G401.6 (cell line): Measurements from ENCODE around the gene AMMECR1.

ENCODE experiments used
- FAIRE-seq: peaks from 2 replicates; lab custom pipeline; 2012; peaks lifted over from hg19 to GRCh38; lab: Jason Lieb, UNC

The AMMECR1 gene

DNA sequence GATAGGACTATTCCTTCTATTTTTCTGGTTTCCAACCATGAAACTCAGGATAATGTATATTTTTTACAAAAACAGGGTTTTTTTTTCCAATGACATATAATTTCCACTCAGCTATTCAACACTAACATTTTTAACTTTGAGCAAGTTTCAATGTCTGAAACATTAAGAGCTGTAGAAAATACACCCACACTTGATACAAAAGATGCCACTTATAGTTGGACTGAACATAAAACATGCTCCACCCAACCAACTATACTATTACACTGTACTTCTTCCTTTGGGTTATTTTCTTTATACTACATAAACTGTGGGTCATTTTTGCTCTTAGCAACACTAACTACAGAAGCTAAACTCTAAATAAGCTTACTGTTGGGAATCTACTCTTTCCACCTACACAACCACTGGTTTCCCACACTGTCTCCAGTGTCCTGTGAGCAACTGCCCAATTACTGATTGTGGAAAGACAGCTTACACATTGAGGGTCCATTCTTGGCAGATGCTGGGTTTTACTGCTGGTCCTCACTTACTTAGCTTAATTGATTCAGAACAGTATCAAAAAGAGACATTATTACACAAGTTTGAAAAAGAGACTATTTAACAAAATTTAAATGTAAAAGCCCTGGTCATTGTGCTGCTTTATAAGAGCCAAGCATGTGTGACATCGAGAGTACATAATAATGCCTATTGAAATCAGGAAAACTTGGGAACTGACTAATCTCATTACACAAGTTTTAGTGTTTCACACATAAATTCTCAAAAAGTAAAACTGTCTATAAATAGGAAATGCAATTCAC is 6.3 kb downstream of the AMMECR1 start:
- FAIRE-seq: no peak

DNA sequence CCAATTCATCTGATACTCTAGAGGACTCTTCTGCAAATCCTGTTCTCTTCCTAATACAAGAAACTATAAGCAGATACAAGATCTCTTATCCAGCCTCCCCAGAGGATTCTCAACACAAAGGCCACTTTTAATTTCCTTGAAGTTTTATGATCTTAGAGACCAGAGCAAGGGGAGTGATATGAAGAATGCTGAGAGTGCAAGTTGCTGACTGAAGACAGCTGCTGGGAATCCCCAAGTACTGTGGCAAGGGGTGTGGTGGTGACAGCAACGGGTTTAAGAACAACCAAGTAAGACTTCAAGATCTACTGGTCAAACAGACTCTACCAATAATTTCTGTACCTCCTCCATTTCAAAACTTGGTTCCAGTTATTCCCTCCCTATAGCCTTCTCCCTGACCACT is 7.0 kb downstream of the AMMECR1 start:
- FAIRE-seq: no peak

DNA sequence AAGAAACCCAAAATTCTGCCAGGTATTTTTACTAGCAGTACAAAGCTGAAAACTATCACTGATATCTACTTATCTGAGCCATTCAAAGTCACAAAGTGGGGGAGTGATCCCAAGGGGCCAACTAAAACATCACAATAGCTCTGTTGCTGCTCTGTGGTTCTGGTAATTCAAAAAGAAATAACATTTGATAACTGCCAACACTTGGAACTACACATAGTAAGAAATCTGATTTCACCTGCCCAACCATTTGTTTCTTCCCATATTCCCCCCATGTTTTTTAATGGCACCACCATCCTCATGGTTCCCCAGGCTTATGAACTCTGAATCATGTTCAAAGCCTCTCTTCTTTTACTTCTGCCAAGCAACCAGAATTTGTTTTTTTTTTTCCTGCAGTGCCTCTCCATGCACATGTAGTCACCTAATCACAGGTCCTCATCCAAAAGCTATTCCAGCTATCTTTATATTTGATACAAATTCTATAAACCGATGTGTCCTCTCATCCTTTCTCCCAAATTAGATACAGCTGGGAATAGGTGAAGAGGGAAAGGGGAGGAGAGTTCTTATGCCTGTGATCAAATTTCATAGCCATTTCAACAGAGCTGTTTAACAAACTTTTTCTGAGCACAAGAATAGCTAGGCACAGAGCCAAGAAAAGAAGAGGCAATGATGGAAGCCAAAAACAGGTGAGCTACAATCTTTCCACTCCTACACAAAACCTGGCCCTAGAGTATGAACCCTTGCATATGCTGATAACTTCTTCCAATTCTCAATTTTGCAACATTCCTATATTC is 7.7 kb downstream of the AMMECR1 start:
- no peak for FAIRE-seq

DNA sequence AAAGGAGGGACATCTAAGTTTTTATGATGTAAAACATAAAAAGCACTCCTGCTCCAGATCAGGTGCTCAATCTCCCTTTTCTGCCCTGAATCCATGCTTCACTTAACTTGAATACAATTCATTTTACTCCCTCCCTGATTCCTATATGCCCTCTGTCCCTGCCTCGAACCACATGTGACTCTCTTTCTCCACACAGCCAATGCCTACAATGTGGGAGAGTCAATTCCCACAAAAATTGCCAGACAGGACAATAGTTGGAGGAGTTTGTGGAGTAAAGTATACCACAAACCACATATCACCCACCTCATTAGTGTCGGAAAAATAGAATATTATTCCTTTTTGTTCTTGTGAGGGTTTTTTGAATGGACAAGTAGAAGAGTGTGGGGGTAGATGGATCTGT is 9.7 kb downstream of the AMMECR1 start:
- FAIRE-seq: no peak

DNA sequence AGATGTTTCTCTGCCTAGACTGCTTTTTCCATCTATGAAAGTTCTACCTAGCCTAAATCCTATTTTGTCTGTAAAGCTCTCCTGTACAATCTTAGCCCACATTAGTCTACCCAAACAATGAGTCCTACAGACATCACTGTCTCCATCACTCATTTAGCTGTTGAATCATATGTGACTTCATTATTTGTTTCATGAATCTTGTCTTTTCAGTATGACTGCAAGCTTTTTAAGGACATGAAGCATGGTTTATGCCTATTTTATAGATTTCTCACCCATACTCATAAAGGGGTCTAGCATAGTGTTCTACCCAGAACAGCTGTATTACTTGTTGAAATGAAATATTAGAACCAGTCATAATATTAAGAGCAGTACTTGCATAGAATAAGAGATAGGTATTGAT is 13.0 kb downstream of the AMMECR1 start:
- no peak for FAIRE-seq

DNA sequence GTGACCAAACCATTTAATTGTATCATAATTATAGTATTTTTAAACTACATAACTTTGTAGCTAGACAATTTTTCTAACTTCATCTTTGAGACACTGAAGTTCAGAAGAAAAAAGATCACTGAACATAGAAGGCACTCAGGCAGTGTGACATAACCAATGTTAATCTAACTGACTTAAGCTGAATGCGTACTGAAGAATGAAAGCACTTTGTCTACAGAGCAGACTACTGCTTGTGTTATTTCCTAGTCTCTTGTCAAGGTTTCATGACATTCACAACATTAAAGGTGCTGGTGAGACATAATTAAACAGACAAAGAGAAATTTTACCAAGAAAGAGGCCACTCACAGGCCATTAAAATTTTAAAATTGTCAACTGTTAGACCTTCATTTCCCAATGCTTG is 13.5 kb downstream of the AMMECR1 start:
- no peak for FAIRE-seq

DNA sequence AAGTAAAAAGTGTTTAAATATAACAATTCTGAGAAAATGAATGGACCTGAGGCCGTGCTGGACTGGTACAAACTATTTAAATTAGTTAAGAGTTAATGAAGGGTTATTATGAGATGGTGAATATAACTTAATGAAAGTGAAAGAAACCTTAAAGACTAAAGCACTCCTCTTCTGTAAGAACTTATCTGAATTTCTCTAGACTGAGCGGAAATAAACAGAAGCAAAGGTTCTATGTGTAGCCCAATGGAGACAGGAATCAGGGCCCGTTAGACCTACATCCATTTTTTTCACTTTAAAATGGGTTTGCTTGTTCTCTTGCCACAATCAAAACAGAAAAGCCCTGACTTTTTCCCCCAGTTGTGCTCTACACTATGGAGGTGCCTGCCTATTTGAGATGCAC is 14.9 kb downstream of the AMMECR1 start:
- FAIRE-seq: no peak

DNA sequence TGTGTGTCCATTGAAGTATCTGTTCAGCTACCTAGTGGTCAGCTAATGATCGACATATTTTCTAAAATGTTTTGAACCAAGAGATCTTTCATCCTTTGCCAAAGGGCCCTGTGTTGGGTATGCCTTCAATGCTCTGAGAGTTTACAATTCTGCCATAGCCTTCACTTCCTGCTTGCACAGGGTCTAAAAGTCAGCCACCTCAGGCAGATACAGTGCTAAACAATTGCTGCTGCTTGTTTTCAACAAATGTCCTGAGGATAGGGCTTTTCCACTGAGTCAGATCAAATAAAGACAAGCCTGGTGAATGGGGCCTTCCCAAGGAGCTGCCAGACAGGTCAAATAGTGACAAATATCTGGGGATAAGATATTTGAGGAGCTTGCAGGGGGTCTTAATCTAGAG is 16.7 kb downstream of the AMMECR1 start:
- FAIRE-seq: no peak

DNA sequence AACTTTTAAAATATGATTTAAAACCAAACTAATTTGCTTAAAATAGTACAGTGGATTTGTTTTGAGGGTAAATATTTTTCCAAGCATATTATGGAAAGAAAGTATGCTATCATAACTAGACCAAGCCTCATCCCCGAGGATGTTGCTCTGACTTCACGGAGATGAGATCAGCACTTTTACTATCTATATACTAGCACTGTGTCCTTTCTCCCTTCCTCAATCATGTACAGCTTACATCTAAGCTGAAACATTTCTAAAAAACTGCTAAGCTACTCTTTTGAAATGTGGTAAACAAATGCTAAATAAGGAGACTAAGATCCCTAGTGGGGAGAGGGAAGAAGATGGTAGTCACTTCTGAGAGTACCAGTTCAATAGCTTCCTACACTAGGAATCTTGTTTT is 23.8 kb downstream of the AMMECR1 start:
- FAIRE-seq: no peak

DNA sequence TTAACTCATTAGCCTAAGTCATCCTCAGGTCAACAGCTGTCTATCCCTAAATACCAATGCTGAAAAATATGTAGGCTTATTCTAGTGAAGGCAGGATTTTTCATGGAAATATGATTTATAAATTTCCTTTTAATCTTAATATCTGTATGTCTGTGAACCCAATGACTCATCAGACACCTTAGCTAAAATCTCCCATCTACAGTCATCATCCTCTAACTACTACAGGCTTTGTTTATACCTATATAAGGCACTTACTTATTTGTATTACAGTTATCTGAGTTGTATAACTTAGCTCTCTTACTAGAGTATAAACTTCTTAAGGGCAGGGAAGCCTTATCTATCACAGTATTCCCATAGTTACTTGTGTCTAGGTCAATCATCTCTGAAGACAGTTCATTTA is 24.2 kb downstream of the AMMECR1 start:
- FAIRE-seq: no peak

DNA sequence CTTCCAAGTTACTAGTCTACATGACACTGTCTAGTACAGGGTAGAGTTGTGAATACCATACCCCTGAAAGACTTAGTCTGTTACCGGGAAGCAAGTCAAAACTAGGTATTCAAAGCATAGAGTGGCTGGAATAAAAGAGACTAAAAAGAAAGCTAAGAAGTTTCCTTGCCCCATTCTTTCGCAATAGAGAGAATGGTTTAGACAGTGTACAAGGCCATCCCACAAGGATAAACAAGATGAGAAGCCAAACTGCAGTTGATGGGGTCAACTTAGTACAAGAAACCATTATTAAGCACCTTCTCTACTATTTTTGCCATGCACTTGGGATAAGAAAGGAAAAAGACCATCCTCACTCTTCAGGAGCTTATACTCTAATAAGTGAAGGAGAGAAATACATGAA is 30.3 kb downstream of the AMMECR1 start:
- no peak for FAIRE-seq

DNA sequence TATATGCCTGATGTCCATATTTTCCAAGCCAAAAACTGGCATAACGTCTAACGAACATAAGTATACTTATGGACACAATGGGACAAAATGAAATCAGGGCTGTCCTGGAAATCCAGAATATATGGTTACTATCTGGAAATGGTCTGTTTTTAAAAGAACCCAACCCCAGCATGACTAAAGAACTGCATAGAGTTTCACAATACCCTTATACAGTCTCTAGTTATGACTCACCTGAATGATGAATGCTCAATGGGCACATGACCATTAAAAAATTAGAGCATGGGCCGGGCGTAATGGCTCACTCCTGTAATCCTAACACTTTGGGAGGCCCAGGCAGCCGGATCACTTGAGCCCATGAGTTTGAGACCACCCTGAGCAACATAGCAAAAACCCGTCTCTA is 31.8 kb downstream of the AMMECR1 start:
- no peak for FAIRE-seq

DNA sequence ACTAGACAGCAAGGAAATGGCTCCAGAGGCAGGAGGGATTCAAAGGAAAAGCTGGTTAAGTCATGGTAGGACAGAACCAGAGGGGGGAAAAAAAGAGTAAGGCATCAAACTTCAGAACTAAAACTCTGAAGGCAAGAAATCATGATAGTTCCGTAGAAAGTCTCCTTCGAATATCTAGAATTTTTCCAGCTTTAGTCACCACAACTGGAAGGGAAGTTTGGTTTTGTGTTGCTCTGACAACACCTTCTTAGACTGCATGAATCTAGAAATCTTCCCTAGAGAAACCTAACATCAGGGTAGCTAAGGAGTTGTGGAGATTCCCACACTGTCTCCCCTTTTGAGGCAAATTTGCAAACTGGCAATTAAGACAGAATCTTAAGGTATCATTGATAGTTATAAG is 33.7 kb downstream of the AMMECR1 start:
- no peak for FAIRE-seq

DNA sequence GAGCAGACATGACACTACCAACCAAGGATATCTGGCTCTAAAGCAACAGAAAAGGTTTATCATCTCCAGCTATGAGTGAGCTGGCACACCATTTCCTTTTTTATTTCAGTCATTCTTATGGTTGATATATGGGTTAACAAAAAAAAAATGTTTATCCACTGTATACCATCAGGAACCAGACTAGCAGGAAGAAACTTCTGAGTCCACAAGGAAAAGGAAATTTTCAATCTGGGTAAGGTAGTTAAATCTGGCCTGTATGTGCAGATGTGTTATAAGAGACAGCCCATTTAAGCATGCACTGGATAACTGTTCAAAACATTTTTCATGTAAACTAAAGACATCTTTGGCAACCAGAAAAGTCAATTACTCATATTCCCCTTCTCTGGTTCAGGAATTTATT is 35.0 kb downstream of the AMMECR1 start:
- no peak for FAIRE-seq

DNA sequence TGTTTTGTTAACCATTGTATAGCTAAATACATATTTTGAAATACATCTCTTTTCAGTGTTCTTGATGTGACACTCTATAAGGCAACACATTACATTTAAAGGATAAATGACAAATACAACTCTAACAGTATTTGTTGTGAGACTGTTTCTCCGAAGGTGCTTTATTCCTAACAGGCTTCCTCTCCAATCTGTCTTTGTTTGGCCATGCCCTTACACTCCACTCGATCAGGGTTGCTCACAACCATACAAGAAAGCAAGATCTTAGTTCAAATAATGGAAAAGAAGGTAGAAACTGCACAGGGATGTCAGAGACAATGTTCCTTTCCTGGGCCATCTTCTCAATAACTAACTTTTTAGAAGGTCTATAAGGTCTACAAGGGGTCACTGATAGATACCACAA is 36.5 kb downstream of the AMMECR1 start:
- no peak for FAIRE-seq

DNA sequence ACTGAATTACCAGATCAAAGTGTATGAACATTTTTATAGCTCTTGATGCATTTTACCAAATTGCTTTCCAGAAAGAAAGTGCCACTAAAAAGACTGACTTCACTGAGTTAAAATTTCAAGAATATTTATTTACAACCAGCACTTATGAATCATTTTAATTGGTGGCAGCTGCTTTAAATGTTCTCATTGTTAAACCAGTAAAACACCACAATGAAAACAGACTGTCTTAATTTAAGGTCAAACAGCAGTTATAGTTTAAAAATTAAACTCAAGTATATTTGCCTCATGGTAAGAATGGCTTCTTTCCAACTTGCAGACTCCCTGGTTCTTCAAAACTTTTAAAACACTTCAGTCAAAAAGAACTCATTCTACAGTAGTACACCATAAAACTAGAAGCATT is 36.9 kb downstream of the AMMECR1 start:
- no peak for FAIRE-seq

DNA sequence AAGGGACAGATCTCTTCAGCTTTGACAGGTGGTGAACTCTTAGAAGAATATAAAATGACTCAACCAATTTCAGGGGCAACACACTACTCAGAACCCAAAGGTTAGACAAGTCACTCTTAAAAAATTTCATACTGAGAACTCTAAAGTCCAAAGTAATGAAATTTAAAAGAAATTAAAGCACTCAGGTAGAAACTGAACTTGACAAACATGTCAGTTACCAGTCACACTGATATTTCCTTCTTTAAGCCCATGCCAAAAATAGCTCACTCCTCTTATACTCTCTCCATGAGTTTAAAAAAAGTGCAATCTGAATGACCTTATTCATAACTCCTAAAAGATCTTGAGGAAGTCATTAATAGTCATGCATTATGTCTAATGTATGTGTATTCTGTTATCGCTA is 40.3 kb downstream of the AMMECR1 start:
- no peak for FAIRE-seq

DNA sequence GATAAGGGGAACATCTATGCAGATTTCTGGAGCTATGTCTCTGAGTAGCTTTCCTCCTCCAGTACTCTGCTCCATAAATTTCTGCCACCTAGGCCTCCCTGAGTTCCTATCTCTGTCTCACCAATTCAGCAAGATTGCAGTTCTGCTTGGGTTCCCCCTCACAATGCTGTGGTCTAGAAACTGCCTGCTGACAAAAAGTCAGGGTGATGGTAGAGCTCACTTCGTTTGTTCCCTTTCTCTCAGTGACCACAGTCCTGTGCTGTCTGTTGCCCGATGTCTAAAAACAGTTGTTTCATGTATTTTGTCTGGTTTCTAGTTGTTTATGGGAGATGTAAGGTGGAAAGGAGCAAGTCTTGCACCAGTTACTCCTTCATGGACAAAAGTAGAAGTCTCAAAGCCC is 41.1 kb downstream of the AMMECR1 start:
- FAIRE-seq: no peak

DNA sequence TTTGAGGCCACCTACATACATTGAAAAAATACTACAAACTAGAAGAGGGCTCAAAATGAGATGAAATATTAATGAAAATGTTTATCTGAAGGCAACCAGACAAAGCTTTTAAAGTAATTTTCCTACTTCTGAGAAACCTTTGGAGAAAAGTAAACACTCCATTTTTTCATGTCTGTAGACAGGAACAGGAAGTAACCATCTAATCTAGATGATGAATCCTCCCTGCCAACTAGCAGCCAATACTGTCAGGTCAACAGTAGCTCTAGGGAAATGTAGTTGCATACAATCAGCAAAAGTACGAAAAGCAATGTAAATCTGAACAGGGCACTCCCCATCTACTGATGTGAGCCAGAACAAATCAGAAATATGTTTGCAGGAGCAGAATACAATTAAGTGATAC is 49.0 kb downstream of the AMMECR1 start:
- no peak for FAIRE-seq

DNA sequence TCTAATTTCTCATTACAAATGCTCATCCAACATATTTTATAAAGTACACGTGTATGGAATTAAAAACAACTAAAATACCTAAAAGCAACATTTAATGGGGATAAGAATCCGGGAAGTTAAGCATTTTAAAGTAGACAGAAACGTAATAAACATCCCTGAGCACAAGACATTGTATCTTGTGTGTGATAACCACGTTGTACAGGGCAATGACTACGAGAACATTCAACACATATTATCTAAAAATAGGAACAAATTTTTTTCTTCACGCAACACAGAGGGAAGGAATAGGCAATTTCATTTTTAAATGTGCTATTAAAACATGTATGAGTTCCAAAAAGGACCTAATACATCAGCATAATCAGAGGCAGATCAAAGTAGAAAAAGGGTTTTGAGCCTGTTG is 49.5 kb downstream of the AMMECR1 start:
- FAIRE-seq: no peak

DNA sequence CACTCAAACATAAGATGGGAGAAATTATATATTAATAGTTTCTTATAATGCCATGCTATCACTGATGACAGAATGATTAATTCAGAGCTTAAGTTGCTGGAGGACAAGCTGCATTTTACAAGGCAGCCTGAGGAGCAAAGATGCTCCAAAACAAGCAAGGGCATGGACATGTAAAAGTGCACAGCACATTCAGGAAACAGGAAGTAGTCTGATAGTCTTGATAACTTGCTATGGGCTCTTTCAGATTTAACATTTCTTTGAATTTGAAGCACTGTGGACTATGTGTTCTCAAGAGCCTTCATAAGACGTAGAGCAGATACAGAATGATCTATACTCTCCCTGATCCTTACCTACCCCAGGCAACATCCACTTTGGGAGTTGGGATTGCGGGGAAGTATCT is 50.0 kb downstream of the AMMECR1 start:
- FAIRE-seq: no peak

DNA sequence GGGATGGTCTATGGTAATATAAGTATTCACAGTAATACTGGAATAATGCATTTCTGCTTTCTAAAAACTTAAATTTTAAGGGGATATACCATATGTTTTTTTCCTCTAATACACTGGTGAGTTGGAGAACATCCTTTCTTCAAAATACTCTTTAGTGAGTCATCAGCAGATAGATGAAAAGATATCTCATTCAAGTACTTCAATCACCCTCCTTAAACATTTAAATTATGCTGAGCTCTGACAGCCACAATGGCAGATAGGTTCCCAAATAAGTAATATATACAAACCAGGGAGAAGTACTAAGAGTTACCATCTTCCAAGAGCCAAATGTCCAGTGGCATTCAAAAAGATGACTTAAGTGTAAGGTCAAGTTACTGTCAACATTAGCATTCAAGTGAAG is 52.2 kb downstream of the AMMECR1 start:
- FAIRE-seq: no peak

DNA sequence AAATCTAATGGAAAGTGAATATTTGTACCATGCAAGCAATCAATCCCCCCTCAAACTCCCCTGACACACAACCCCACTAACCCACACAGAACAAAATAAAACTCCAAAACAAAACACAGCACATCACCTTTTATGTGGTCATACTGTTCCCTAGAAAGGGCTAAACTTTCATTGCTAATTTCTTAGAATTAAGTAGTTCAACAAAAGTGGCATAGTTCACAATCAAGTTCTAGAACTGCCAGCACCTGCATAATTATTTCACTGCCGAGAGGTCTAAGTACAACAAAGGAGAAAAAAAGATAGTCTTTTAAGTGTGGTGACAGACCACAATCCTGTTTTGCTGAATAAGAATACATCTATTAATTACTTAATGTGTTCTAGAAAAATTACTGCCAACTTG is 58.8 kb downstream of the AMMECR1 start:
- no peak for FAIRE-seq

DNA sequence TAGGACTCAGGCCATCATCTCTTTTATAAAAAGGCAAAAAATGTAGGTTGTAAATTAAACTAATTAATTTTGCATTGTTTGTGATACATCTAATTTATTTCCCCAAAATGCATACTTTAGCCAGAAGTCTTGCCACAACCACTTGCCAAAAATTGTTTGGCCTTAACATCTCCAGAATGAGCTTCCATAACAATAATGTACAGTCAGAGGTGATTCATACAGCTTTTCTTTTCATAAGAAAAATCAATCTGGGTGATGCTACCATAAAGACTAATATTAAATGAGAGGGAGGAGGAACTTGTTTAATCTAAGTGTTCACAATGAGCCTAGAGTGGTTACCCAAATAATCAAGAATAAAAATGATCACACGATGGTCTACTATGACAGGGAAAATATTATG is 59.3 kb downstream of the AMMECR1 start:
- no peak for FAIRE-seq
